K562 (cell line): ENCODE results near the gene CUX1. TPM values are rescaled to one million over a fixed set of nuclear protein-coding genes. Genes with fewer than 3 reads are reported as not detected.

Experiments
- ATAC-seq: fragments of 200-7000 bp; cut with Tn5 transposase; 3 replicates; pipeline ENCODE4 v1.9.1; 2020; ENCODE audit warnings: moderate library complexity
- BruUV-seq: library from RNA; stranded (reverse); fragments of 400-500 nt; replicated peaks from 2 replicates; lab custom pipeline; 2021; lab: Mats Ljungman, UMichigan
- CTCF ChIA-PET: fragments of 300-600 bp; formaldehyde crosslinking; extraction: SDS; loops from one replicate; lab custom pipeline; 2021; ENCODE audit warnings: low intra/inter-chr PET ratio; lab: Yijun Ruan, JAX
- POLR2A ChIA-PET: fragments of 300-600, 350-650 bp; sonication (Branson Sonifier 250); formaldehyde crosslinking; extraction: SDS; loops from one replicate; lab custom pipeline; 2021; ENCODE audit warnings: antibody characterized with exemption, inconsistent platforms; lab: Yijun Ruan, JAX
- DNase-seq, 4 experiments: peaks; one replicate each; pipeline versions ENCODE4 v3.0.0 to v3.0.0-alpha.2; 2011 to 2018; ENCODE audit warnings: low spot score in 3 of 4, mixed read lengths in 3 of 4; ENCODE audit errors: extremely low read depth in 1 of 4
- FAIRE-seq: peaks from 2 replicates; lab custom pipeline; 2011; peaks lifted over from hg19 to GRCh38; lab: Jason Lieb, UNC
- H2AFZ ChIP-seq: 2 replicates; pipeline ENCODE4 v1.6.0; 2011; ENCODE audit warnings: low read depth, low read length, control low read depth, inconsistent platforms
- H3K27ac ChIP-seq: fragments of 200-600 bp; 3 replicates; pipeline ENCODE4 v1.8.0; 2011; ENCODE audit warnings: low read depth, mild to moderate bottlenecking, control low read depth, inconsistent platforms, low read length, moderate library complexity, mixed read lengths; ENCODE audit errors: extremely low read depth
- H3K27me3 ChIP-seq, 2 experiments: fragments of 300-600 bp in 1 of 2; 2 replicates in 1 of 2; 3 replicates in 1 of 2; pipeline versions ENCODE4 v1.6.0 to v1.8.0; 2011; ENCODE audit warnings: inconsistent platforms in 2 of 2, low read length in 2 of 2, mild to moderate bottlenecking in 1 of 2, mixed read lengths in 1 of 2, moderate library complexity in 1 of 2; ENCODE audit not compliant: control insufficient read depth in 2 of 2, insufficient read depth in 2 of 2
- H3K36me3 ChIP-seq: fragments of 300-600 bp; 3 replicates; pipeline ENCODE4 v1.8.0; 2011; ENCODE audit warnings: mild to moderate bottlenecking, low read length, inconsistent platforms; ENCODE audit not compliant: control insufficient read depth, insufficient read depth
- H3K4me1 ChIP-seq, 2 experiments: fragments of 200-600 bp in 1 of 2; replicated peaks in 1 of 2; 2 replicates in 1 of 2; 3 replicates in 1 of 2; pipeline versions ENCODE4 v1.5.1 to v1.8.0; 2011; ENCODE audit warnings: inconsistent platforms in 2 of 2, low read length in 2 of 2, mild to moderate bottlenecking in 1 of 2, mixed read lengths in 1 of 2, moderate library complexity in 1 of 2; ENCODE audit not compliant: control insufficient read depth in 2 of 2, insufficient read depth in 2 of 2
- H3K4me2 ChIP-seq: 2 replicates; pipeline ENCODE4 v1.6.1; 2011; ENCODE audit warnings: low read length, control low read depth, inconsistent platforms, mixed read lengths; ENCODE audit not compliant: insufficient read depth
- H3K4me3 ChIP-seq: fragments of 200-600 bp; sonication (generic), shearing (Covaris generic); 2 replicates; pipeline ENCODE4 v1.5.1; 2016; ENCODE audit warnings: control low read depth, inconsistent platforms
- H3K79me2 ChIP-seq: fragments of 200-600 bp; 3 replicates; pipeline ENCODE4 v1.8.0; 2011; ENCODE audit warnings: low read length, inconsistent platforms; ENCODE audit not compliant: control insufficient read depth, insufficient read depth
- H3K9ac ChIP-seq, 2 experiments: 2 replicates each; pipeline versions ENCODE4 v1.6.0 to v1.6.1; 2011; ENCODE audit warnings: low read depth in 2 of 2, low read length in 2 of 2, control low read depth in 1 of 2, inconsistent platforms in 1 of 2, mild to moderate bottlenecking in 1 of 2, mixed read lengths in 1 of 2; ENCODE audit not compliant: insufficient read depth in 1 of 2
- H3K9me1 ChIP-seq: one replicate; pipeline ENCODE4 v1.6.0; 2011; ENCODE audit warnings: inconsistent platforms, mild to moderate bottlenecking, low read length, moderate library complexity; ENCODE audit not compliant: control insufficient read depth, insufficient read depth
- H3K9me3 ChIP-seq: replicated peaks from 2 replicates; pipeline ENCODE4 v1.5.1; 2011; ENCODE audit warnings: low read depth, low read length, inconsistent platforms; ENCODE audit not compliant: control insufficient read depth, insufficient read depth
- H4K20me1 ChIP-seq: replicated peaks from 2 replicates; pipeline ENCODE4 v1.6.1; 2011; ENCODE audit warnings: low read length, inconsistent platforms, mixed read lengths; ENCODE audit not compliant: control insufficient read depth, insufficient read depth
- MAFF ChIP-seq: IDR thresholded peaks from 2 replicates; pipeline ENCODE4 v1.6.1; 2012; ENCODE audit warnings: low read length, improper control_type of control experiment
- POLR2G ChIP-seq: fragments of 200-400 bp; formaldehyde crosslinking; IDR thresholded peaks from 2 replicates; pipeline ENCODE4 v1.6.1; 2017; ENCODE audit warnings: low read depth, mild to moderate bottlenecking, antibody characterized with exemption, low read length, moderate library complexity
- ZFX ChIP-seq: sonication (generic); formaldehyde crosslinking; IDR thresholded peaks from 2 replicates; pipeline ENCODE4 v1.8.0; 2022; ENCODE audit warnings: mild to moderate bottlenecking, missing genetic modification reagents, moderate library complexity
- WGBS: fragments of 100-300 bp; shearing (Covaris generic); methylation state at CpG from one replicate; pipeline ENCODE4 v1.1.6; 2016; ENCODE audit warnings: low coverage, mixed read lengths; ENCODE audit not compliant: insufficient coverage; ENCODE audit errors: missing lambda C conversion rate; 5-methylcytosine and 5-hydroxymethylcytosine counted together
- in situ Hi-C: fragments of 300-500 bp; cut with MboI; formaldehyde crosslinking; loops from 4 replicates; pipeline ENCODE4 v1.15.0; 2018; ENCODE audit warnings: inconsistent platforms, mixed read lengths
- intact Hi-C: fragments of 100-400 bp; cut with micrococcal nuclease; formaldehyde crosslinking; loops from 2 replicates; pipeline ENCODE4 v1.14.2; 2022
- polyA plus RNA-seq, 8 experiments: library from polyadenylated mRNA; depleted of rRNA in 4 of 8; stranded (reverse) in 5 of 8; unstranded in 3 of 8; fragments of >200 nt; fragmentation: Nextera tagmentation in 2 of 8; fragmentation: Illumina TruSeq in 1 of 8; extraction: Ambion mirVana in 2 of 8; extraction: Trizol in 1 of 8; gene quantifications; 2 replicates each; pipeline versions ENCODE4 v1.2.1 to v1.2.3, GENCODE V29; 2011 to 2014; ENCODE audit warnings: inconsistent platforms in 1 of 8, missing spikeins in 1 of 8
- total RNA-seq, 7 experiments: library from RNA; depleted of rRNA in 6 of 7; stranded (reverse); fragments of >200 nt in 6 of 7; fragmentation: Illumina TruSeq in 2 of 7; extraction: Trizol in 2 of 7; gene quantifications; 2 replicates each; pipeline versions ENCODE4 v1.2.1 to v1.2.3, GENCODE V29; 2011 to 2021; ENCODE audit warnings: low replicate concordance in 1 of 7
- TF ChIP-seq, protein P1 (sequence below): sonication (generic); formaldehyde crosslinking; IDR thresholded peaks from 2 replicates; pipeline ENCODE4 v1.8.1; 2023; ENCODE audit warnings: mild to moderate bottlenecking, missing genetic modification reagents

Gene CUX1
- total and polyA plus RNA-seq, 9 of the 15 experiments (the other 6 are each of a cell fraction or from before 2014, with no cell fraction given), result 3.6 to 55.3 (median 25.2) TPM

DNA sequence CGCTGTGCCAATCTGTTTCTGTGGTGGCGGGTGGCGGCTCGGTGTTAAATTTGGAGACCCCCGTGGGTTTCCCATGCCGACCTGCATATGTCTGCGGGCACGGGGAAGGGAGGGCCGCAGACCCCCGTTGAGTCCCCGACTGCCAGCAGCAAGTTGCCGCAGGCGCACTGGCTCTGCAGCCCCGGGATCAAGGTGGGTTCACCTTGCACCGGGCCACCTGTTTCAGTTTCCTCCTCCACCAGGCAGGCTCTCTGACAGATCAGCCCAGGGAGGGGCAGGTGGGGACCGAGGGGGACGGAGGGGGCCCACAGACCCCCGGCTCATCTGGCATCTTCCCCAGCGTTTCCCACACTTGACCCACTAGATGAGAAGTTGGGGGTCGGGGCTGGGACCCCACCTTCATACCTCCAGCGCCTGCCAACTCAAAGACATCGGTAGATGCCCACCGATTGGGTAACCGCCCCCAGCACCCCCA is 95.9 kb downstream of the CUX1 start:
- TF ChIP-seq ZFX (CRISPR knock-in tag) (0 out of 2 replicates have a peak, but pooled peaks have one; percentile 23), POLR2G (peak; percentile 41; the same call in 1 of the 2 replicates), MAFF (no peak)
- TF ChIP-seq, protein P1, sequence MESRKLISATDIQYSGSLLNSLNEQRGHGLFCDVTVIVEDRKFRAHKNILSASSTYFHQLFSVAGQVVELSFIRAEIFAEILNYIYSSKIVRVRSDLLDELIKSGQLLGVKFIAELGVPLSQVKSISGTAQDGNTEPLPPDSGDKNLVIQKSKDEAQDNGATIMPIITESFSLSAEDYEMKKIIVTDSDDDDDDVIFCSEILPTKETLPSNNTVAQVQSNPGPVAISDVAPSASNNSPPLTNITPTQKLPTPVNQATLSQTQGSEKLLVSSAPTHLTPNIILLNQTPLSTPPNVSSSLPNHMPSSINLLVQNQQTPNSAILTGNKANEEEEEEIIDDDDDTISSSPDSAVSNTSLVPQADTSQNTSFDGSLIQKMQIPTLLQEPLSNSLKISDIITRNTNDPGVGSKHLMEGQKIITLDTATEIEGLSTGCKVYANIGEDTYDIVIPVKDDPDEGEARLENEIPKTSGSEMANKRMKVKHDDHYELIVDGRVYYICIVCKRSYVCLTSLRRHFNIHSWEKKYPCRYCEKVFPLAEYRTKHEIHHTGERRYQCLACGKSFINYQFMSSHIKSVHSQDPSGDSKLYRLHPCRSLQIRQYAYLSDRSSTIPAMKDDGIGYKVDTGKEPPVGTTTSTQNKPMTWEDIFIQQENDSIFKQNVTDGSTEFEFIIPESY (CRISPR knock-in tag), result peak; percentile 44; the same call in 1 of the 2 replicates
- no TSS peak for BruUV-seq
- Histone ChIP-seq H3K4me3 (peak overlapping the region; percentile 15; the same call in 1 of the 2 replicates), H3K36me3 (peaks cover 33% of the 10 kb centered on the region; the same call in 2 of the 3 replicates), H2AFZ (no peak overlapping the region), H3K4me2 (peak overlapping the region; percentile 82), H3K9ac (peak overlapping the region; percentile 61 to 75; a peak in 3 of 4 replicates), H3K9me3 (no peaks in the 10 kb centered on the region), H4K20me1 (peaks cover 6% of the 10 kb centered on the region; the same call in 1 of the 2 replicates), H3K79me2 (peaks cover 60% of the 10 kb centered on the region), H3K4me1 (peaks cover 31 to 42% of the 10 kb centered on the region in 2 experiments), H3K27ac (peak overlapping the region; percentile 80; the same call in 1 of the 3 replicates), H3K27me3 (no peaks in the 10 kb centered on the region), H3K9me1 (peaks cover 5% of the 10 kb centered on the region)
- DNase-seq, result no peak
- FAIRE-seq, result no peak
- in situ Hi-C loops, result no loop called here
- ATAC-seq, result no peak
- ChIA-PET POLR2A (interaction anchor here (0.6 kb wide), 2 partner anchors 10 to 23 kb away, joined by 3 read pairs; no protein-coding TSS in a partner anchor), CTCF (no interaction called here)
- intact Hi-C loops, result loop anchor here (2.0 kb wide), 1 partner anchor 56 kb away; no protein-coding TSS in a partner anchor
- 43% methylated on average over 20 of the region's 24 CpGs for WGBS
